Gastroesophageal sphincter (tissue), 3 donors: Measurements from ENCODE around the gene CSMD2.

Experiments used
- CTCF ChIP-seq, 4 experiments: fragments of 200-600 bp in 2 of 4; fragments of 450-650 bp in 2 of 4; sonication (generic) in 1 of 4; IDR thresholded peaks; one replicate each; pipeline ENCODE4 v1.5.1; 2017 to 2019; ENCODE audit warnings: antibody characterized with exemption in 4 of 4, mild to moderate bottlenecking in 2 of 4, moderate library complexity in 2 of 4
- POLR2AphosphoS5 ChIP-seq: sonication (generic); formaldehyde crosslinking; IDR thresholded peaks from one replicate; pipeline ENCODE4 v1.6.1; 2017; ENCODE audit warnings: antibody characterized with exemption

- no peak for TF ChIP-seq CTCF (IDR thresholded peaks at IDR 0.05)
- TF ChIP-seq POLR2AphosphoS5: no peak
These were observed 484.7 kb downstream of the CSMD2 start for GRCh38 chr1:33680281-33680840.
